Endodermal cell (in vitro differentiated cells): ENCODE measurements around the gene PIK3R2. TPM values are rescaled to one million over a fixed set of nuclear protein-coding genes. Genes with fewer than 3 reads are reported as not detected.

Source experiments
- DNase-seq: peaks from one replicate; pipeline ENCODE4 v3.0.0-alpha.2; 2017
- H3K27ac ChIP-seq: 2 replicates; pipeline ENCODE4 v1.5.1; 2013; ENCODE audit warnings: mild to moderate bottlenecking, low read depth, low read length, moderate library complexity
- H3K27me3 ChIP-seq: 2 replicates; pipeline ENCODE4 v1.6.1; 2013; ENCODE audit warnings: mild to moderate bottlenecking, low read length, moderate library complexity; ENCODE audit not compliant: insufficient read depth, control insufficient read depth, poor library complexity, severe bottlenecking
- H3K36me3 ChIP-seq: 2 replicates; pipeline ENCODE4 v1.7.0; 2013; ENCODE audit warnings: mild to moderate bottlenecking, low read length, moderate library complexity; ENCODE audit not compliant: control insufficient read depth, insufficient read depth
- H3K4me1 ChIP-seq: one replicate; pipeline ENCODE4 v1.7.0; 2013; ENCODE audit warnings: low read length; ENCODE audit not compliant: control insufficient read depth, insufficient read depth
- H3K4me3 ChIP-seq: 2 replicates; pipeline ENCODE4 v1.5.1; 2013; ENCODE audit warnings: mild to moderate bottlenecking, low read length, moderate library complexity
- H3K9ac ChIP-seq: 2 replicates; pipeline ENCODE4 v1.6.1; 2013; ENCODE audit warnings: mild to moderate bottlenecking, low read length, moderate library complexity; ENCODE audit not compliant: poor library complexity, severe bottlenecking; ENCODE audit errors: extremely low read depth
- H3K9me3 ChIP-seq: 2 replicates; pipeline ENCODE4 v1.6.1; 2013; ENCODE audit warnings: mild to moderate bottlenecking, low read length, moderate library complexity; ENCODE audit not compliant: control insufficient read depth
- H3K27ac Mint-ChIP-seq: 2 replicates; pipeline ENCODE4 v1.8.0; 2020; ENCODE audit warnings: mixed read lengths
- H3K27me3 Mint-ChIP-seq: 2 replicates; pipeline ENCODE4 v1.8.0; 2021; ENCODE audit warnings: mild to moderate bottlenecking, mixed read lengths; ENCODE audit not compliant: insufficient read depth
- H3K36me3 Mint-ChIP-seq: 2 replicates; pipeline ENCODE4 v1.8.0; 2020; ENCODE audit warnings: low read depth, mixed read lengths
- H3K4me1 Mint-ChIP-seq: 2 replicates; pipeline ENCODE4 v1.8.0; 2020; ENCODE audit warnings: mixed read lengths
- H3K4me3 Mint-ChIP-seq: 2 replicates; pipeline ENCODE4 v1.8.0; 2020; ENCODE audit warnings: mild to moderate bottlenecking, moderate library complexity, mixed read lengths
- H3K9me3 Mint-ChIP-seq: 2 replicates; pipeline ENCODE4 v1.8.0; 2020; ENCODE audit warnings: mild to moderate bottlenecking, mixed read lengths
- WGBS, 2 experiments: methylation state at CpG; one replicate each; pipeline versions ENCODE4 v1.1.5 to v1.1.7; 2013; ENCODE audit warnings: missing lambda C conversion rate in 2 of 2, mixed read lengths in 1 of 2; ENCODE audit not compliant: insufficient coverage in 1 of 2, insufficient read length in 1 of 2; 5-methylcytosine and 5-hydroxymethylcytosine counted together
- total RNA-seq, 2 donors: library from RNA; stranded (reverse); fragmentation: NEBNext Ultra II Directional in 1 of 2; extraction: Animal tissue kit (Norgen Biotek cat#: 25700) in 1 of 2; gene quantifications; 2 replicates in 1 of 2; 3 replicates in 1 of 2; pipeline ENCODE4 v1.2.1, GENCODE V29; 2021
- TF ChIP-seq, protein P1 (sequence below): fragments of 200-600 bp; sonication (generic); conservative IDR thresholded peaks from 2 replicates; pipeline ENCODE4 v1.5.0; 2021; ENCODE audit warnings: antibody characterized with exemption, mild to moderate bottlenecking

PIK3R2 gene
- total RNA-seq, 2 donors from 2014 or later, result 52.9 to 58.8 TPM

DNA sequence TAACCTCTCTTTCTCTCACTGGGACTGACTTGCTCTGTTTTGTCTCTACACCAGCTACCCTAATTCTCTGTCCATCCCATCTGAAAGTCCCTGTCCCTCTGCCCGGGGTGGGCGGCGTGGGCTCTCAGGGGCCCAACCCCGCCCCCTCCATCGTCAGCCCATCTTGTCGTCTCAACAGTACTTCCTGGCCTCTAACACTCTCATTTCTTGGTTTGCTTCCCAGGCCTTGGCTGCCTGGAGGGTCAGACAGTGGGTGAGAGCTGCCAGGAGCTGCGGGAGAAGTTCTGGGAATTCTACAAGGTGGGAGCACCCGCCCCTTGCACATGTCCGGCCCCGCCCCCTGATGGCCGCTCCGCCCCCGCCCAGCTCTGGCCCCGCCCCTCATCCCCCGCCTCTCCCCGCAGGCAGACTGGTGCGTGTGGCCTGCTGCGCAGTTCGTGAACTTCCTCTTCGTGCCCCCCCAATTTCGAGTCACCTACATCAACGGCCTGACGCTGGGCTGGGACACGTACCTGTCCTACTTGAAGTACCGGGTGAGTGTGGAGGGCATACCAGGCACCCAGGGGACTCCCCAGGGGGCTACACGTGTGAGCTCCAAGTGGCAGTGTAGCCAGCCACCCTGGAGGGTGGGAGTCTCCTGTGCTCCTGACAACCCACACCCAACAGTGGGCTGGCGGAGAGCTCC is 41.7 kb downstream of the PIK3R2 start:
- 60 to 85% methylated on average over 15 to 27 of the region's 27 CpGs for WGBS, 2 experiments
- no peaks in the 10 kb centered on the region for H3K4me1 ChIP-seq
- no peaks in the 10 kb centered on the region for H3K9me3 ChIP-seq
- Mint-ChIP-seq H3K4me3 (peak overlapping the region; percentile 82), H3K27ac (peak overlapping the region; percentile 30), H3K27me3 (no peaks in the 10 kb centered on the region), H3K9me3 (no peaks in the 10 kb centered on the region), H3K4me1 (peaks cover 10% of the 10 kb centered on the region), H3K36me3 (peaks cover 16% of the 10 kb centered on the region)
- no peak overlapping the region for H3K27ac ChIP-seq
- TF ChIP-seq, protein P1, sequence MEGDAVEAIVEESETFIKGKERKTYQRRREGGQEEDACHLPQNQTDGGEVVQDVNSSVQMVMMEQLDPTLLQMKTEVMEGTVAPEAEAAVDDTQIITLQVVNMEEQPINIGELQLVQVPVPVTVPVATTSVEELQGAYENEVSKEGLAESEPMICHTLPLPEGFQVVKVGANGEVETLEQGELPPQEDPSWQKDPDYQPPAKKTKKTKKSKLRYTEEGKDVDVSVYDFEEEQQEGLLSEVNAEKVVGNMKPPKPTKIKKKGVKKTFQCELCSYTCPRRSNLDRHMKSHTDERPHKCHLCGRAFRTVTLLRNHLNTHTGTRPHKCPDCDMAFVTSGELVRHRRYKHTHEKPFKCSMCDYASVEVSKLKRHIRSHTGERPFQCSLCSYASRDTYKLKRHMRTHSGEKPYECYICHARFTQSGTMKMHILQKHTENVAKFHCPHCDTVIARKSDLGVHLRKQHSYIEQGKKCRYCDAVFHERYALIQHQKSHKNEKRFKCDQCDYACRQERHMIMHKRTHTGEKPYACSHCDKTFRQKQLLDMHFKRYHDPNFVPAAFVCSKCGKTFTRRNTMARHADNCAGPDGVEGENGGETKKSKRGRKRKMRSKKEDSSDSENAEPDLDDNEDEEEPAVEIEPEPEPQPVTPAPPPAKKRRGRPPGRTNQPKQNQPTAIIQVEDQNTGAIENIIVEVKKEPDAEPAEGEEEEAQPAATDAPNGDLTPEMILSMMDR, result no peak
- peak; percentile 90 for DNase-seq
- peaks cover 8% of the 10 kb centered on the region for H3K36me3 ChIP-seq
- peak overlapping the region; percentile 93 for H3K4me3 ChIP-seq
- H3K9ac ChIP-seq, result no peak overlapping the region
- H3K27me3 ChIP-seq, result no peaks in the 10 kb centered on the region

DNA sequence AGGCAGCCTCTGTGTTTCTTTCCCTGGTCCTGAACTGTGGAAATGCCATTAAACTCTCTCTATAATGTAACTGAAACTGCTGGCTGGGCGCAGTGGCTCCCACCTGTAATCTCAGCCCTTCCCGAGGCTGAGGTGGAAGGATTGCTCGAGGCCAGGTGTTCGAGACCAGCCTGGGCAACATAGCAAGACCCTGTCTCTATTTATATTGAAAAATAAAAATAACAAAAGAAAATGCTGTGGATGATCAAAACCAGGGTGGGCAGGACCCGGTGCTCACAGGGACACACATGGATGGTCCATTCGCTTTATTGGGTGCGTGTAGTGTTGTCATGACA is 43.5 kb downstream of the PIK3R2 start:
- Mint-ChIP-seq H3K27me3 (no peaks in the 10 kb centered on the region), H3K4me1 (peaks cover 10% of the 10 kb centered on the region), H3K9me3 (no peaks in the 10 kb centered on the region), H3K4me3 (no peak overlapping the region), H3K27ac (no peak overlapping the region), H3K36me3 (peaks cover 19% of the 10 kb centered on the region)
- no peak overlapping the region for H3K27ac ChIP-seq
- WGBS, 2 experiments, result 95 to 100% methylated on average over 2 to 7 of the region's 7 CpGs
- no peaks in the 10 kb centered on the region for H3K9me3 ChIP-seq
- TF ChIP-seq, protein P1, result no peak
- no peaks in the 10 kb centered on the region for H3K27me3 ChIP-seq
- H3K36me3 ChIP-seq, result peaks cover 8% of the 10 kb centered on the region
- DNase-seq, result no peak
- no peaks in the 10 kb centered on the region for H3K4me1 ChIP-seq
- H3K4me3 ChIP-seq, result no peak overlapping the region
- no peak overlapping the region for H3K9ac ChIP-seq

DNA sequence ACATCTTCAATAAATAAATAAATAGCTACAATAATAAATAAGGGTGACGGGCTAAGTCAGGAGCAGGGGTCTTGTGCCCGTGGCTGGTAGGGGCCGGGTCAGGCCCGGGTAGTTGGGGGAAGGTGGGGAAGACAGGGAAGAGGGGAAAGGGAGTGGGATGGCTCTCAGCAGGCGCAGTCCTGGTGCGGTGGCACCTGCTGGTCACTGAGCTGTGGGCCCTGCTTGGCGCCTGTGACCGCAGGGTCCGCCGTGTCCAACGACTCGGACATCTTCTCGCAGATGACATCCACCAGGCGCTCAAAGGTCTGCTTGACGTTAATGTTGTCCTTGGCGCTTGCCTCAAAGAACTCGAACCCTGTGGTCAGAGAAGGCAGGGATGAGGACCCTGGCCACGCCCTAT is 44.3 kb downstream of the PIK3R2 start:
- no peak overlapping the region for H3K9ac ChIP-seq
- Mint-ChIP-seq H3K36me3 (peaks cover 19% of the 10 kb centered on the region), H3K4me3 (no peak overlapping the region), H3K4me1 (peaks cover 5% of the 10 kb centered on the region), H3K27me3 (peaks cover 2% of the 10 kb centered on the region), H3K27ac (no peak overlapping the region), H3K9me3 (no peaks in the 10 kb centered on the region)
- H3K4me3 ChIP-seq, result no peak overlapping the region
- 87 to 90% methylated on average over 14 to 18 of the region's 18 CpGs for WGBS, 2 experiments
- DNase-seq, result no peak
- H3K4me1 ChIP-seq, result no peaks in the 10 kb centered on the region
- no peaks in the 10 kb centered on the region for H3K27me3 ChIP-seq
- TF ChIP-seq, protein P1, result no peak
- H3K9me3 ChIP-seq, result no peaks in the 10 kb centered on the region
- no peak overlapping the region for H3K27ac ChIP-seq
- H3K36me3 ChIP-seq, result peaks cover 8% of the 10 kb centered on the region
